ENCODE measurements around the gene ZNF366.

- TF ChIP-seq CTCF (IDR thresholded peaks at IDR 0.05): no peak
- TF ChIP-seq POLR2A (IDR thresholded peaks at IDR 0.05): no peak
Measured at GRCh38 chr5:72499090-72499489, 8.1 kb downstream of the ZNF366 start.

Measured in vagina (tissue), 2 donors.